Astrocyte (in vitro differentiated cells and primary cell): Measurements from ENCODE around the gene KCNG2. TPM values are rescaled to one million over a fixed set of nuclear protein-coding genes. Genes with fewer than 3 reads are reported as not detected.

Source experiments
- DNase-seq: peaks from one replicate; pipeline ENCODE4 v3.0.0-alpha.2; 2010; ENCODE audit warnings: low read depth
- FAIRE-seq: peaks from 2 replicates; lab custom pipeline; 2011; peaks lifted over from hg19 to GRCh38; lab: Jason Lieb, UNC
- H2AFZ ChIP-seq: 2 replicates; pipeline ENCODE4 v1.6.0; 2012; ENCODE audit warnings: low read depth, low read length, inconsistent platforms
- H3K27ac ChIP-seq: 2 replicates; pipeline ENCODE4 v1.5.1; 2011; ENCODE audit warnings: low read depth, low read length, inconsistent platforms
- H3K27me3 ChIP-seq: 2 replicates; pipeline ENCODE4 v1.6.0; 2011; ENCODE audit warnings: low read length, inconsistent platforms; ENCODE audit not compliant: insufficient read depth
- H3K36me3 ChIP-seq: 2 replicates; pipeline ENCODE4 v1.5.1; 2011; ENCODE audit warnings: low read length, inconsistent platforms; ENCODE audit not compliant: insufficient read depth
- H3K4me1 ChIP-seq: 2 replicates; pipeline ENCODE4 v1.5.1; 2011; ENCODE audit warnings: low read length, inconsistent platforms; ENCODE audit not compliant: insufficient read depth
- H3K4me2 ChIP-seq: 2 replicates; pipeline ENCODE4 v1.6.0; 2012; ENCODE audit warnings: low read length, inconsistent platforms
- H3K4me3 ChIP-seq: 2 replicates; pipeline ENCODE4 v1.5.1; 2011; ENCODE audit warnings: low read depth, mild to moderate bottlenecking, low read length, inconsistent platforms; ENCODE audit not compliant: insufficient read depth
- H3K79me2 ChIP-seq: 2 replicates; pipeline ENCODE4 v1.6.0; 2012; ENCODE audit warnings: mild to moderate bottlenecking, low read length, inconsistent platforms; ENCODE audit not compliant: insufficient read depth
- H3K9ac ChIP-seq: 2 replicates; pipeline ENCODE4 v1.6.0; 2012; ENCODE audit warnings: mild to moderate bottlenecking, low read length, inconsistent platforms
- H3K9me3 ChIP-seq: 2 replicates; pipeline ENCODE4 v1.5.1; 2012; ENCODE audit warnings: low read depth, mild to moderate bottlenecking, low read length, inconsistent platforms; ENCODE audit not compliant: insufficient read depth
- H4K20me1 ChIP-seq: 2 replicates; pipeline ENCODE4 v1.6.0; 2012; ENCODE audit warnings: low read length, inconsistent platforms; ENCODE audit not compliant: insufficient read depth
- H3K27ac Mint-ChIP-seq: one replicate; pipeline ENCODE4 v1.8.0; 2021; ENCODE audit warnings: mild to moderate bottlenecking, mixed read lengths; ENCODE audit not compliant: unreplicated experiment
- H3K27me3 Mint-ChIP-seq: one replicate; pipeline ENCODE4 v1.8.0; 2021; ENCODE audit warnings: low read depth, mixed read lengths; ENCODE audit not compliant: unreplicated experiment
- H3K36me3 Mint-ChIP-seq: one replicate; pipeline ENCODE4 v1.8.0; 2021; ENCODE audit warnings: low read depth, mixed read lengths; ENCODE audit not compliant: unreplicated experiment
- H3K4me1 Mint-ChIP-seq: one replicate; pipeline ENCODE4 v1.8.0; 2021; ENCODE audit warnings: low read depth, mixed read lengths; ENCODE audit not compliant: unreplicated experiment
- H3K4me3 Mint-ChIP-seq: one replicate; pipeline ENCODE4 v1.8.0; 2021; ENCODE audit warnings: mild to moderate bottlenecking, moderate library complexity, mixed read lengths; ENCODE audit not compliant: unreplicated experiment
- H3K9me3 Mint-ChIP-seq: one replicate; pipeline ENCODE4 v1.8.0; 2021; ENCODE audit warnings: mild to moderate bottlenecking, mixed read lengths; ENCODE audit not compliant: unreplicated experiment
- CTCF ChIP-seq: IDR thresholded peaks from 2 replicates; pipeline ENCODE4 v1.5.1; 2011; ENCODE audit warnings: low read depth, mild to moderate bottlenecking, inconsistent platforms, low read length, moderate library complexity; ENCODE audit not compliant: insufficient read depth
- EZH2 ChIP-seq: IDR thresholded peaks from 2 replicates; pipeline ENCODE4 v1.6.1; 2012; ENCODE audit warnings: mild to moderate bottlenecking, low read length, inconsistent platforms; ENCODE audit not compliant: insufficient read depth
- total RNA-seq: library from RNA; stranded (reverse); gene quantifications from 2 replicates; pipeline ENCODE4 v1.2.1, GENCODE V29; 2021

Gene KCNG2
- total RNA-seq, 1 donor from 2014 or later, result 0.16 TPM

GRCh38 chr18:79803611-79804051 is 5.9 kb downstream of the KCNG2 start:
- Histone ChIP-seq H3K9me3 (no peaks in the 10 kb centered on the region), H3K4me2 (no peak overlapping the region), H2AFZ (no peak overlapping the region), H3K4me1 (no peaks in the 10 kb centered on the region), H3K36me3 (no peaks in the 10 kb centered on the region), H4K20me1 (no peaks in the 10 kb centered on the region), H3K27me3 (peaks cover 15% of the 10 kb centered on the region), H3K79me2 (no peaks in the 10 kb centered on the region), H3K4me3 (no peak overlapping the region), H3K27ac (no peak overlapping the region), H3K9ac (no peak overlapping the region)
- no peaks in the 10 kb centered on the region for H3K9me3 Mint-ChIP-seq
- FAIRE-seq (no peak), DNase-seq (no peak)
- H3K27ac Mint-ChIP-seq, result no peak overlapping the region
- H3K4me3 Mint-ChIP-seq, result no peak overlapping the region
- no peaks in the 10 kb centered on the region for H3K4me1 Mint-ChIP-seq
- peaks cover 52% of the 10 kb centered on the region for H3K27me3 Mint-ChIP-seq
- no peaks in the 10 kb centered on the region for H3K36me3 Mint-ChIP-seq
- no peak for TF ChIP-seq EZH2
- no peak for TF ChIP-seq CTCF

- Mint-ChIP-seq H3K9me3 (no peaks in the 10 kb centered on the region), H3K27ac (no peak overlapping the region), H3K4me3 (no peak overlapping the region), H3K27me3 (peaks cover 47% of the 10 kb centered on the region), H3K4me1 (no peaks in the 10 kb centered on the region), H3K36me3 (no peaks in the 10 kb centered on the region)
- no peak for DNase-seq
- no peaks in the 10 kb centered on the region for H3K4me1 ChIP-seq
- no peaks in the 10 kb centered on the region for H4K20me1 ChIP-seq
- no peak overlapping the region for H3K27ac ChIP-seq
- H3K4me3 ChIP-seq, result no peak overlapping the region
- no peaks in the 10 kb centered on the region for H3K9me3 ChIP-seq
- H3K4me2 ChIP-seq, result no peak overlapping the region
- no peak overlapping the region for H2AFZ ChIP-seq
- TF ChIP-seq CTCF, result no peak
- no peak for TF ChIP-seq EZH2
- H3K36me3 ChIP-seq, result no peaks in the 10 kb centered on the region
- H3K27me3 ChIP-seq, result peaks cover 9% of the 10 kb centered on the region
- H3K9ac ChIP-seq, result no peak overlapping the region
- no peaks in the 10 kb centered on the region for H3K79me2 ChIP-seq
- no peak for FAIRE-seq
Measured at GRCh38 chr18:79804130-79804787, 6.5 kb downstream of the KCNG2 start.

GRCh38 chr18:79805211-79805887 is 7.6 kb downstream of the KCNG2 start:
- no peaks in the 10 kb centered on the region for H3K4me1 ChIP-seq
- no peaks in the 10 kb centered on the region for H4K20me1 ChIP-seq
- no peak overlapping the region for H3K27ac ChIP-seq
- peaks cover 42% of the 10 kb centered on the region for H3K27me3 Mint-ChIP-seq
- no peak overlapping the region for H3K27ac Mint-ChIP-seq
- TF ChIP-seq EZH2 (no peak), CTCF (no peak)
- no peaks in the 10 kb centered on the region for H3K4me1 Mint-ChIP-seq
- no peak overlapping the region for H3K4me3 Mint-ChIP-seq
- FAIRE-seq, result no peak
- H3K27me3 ChIP-seq, result peaks cover 3% of the 10 kb centered on the region
- H3K9me3 ChIP-seq, result no peaks in the 10 kb centered on the region
- no peaks in the 10 kb centered on the region for H3K36me3 Mint-ChIP-seq
- no peak overlapping the region for H2AFZ ChIP-seq
- no peaks in the 10 kb centered on the region for H3K9me3 Mint-ChIP-seq
- H3K9ac ChIP-seq, result no peak overlapping the region
- no peak for DNase-seq
- H3K4me2 ChIP-seq, result no peak overlapping the region
- no peaks in the 10 kb centered on the region for H3K79me2 ChIP-seq
- no peaks in the 10 kb centered on the region for H3K36me3 ChIP-seq
- H3K4me3 ChIP-seq, result no peak overlapping the region
